Keratinocyte (primary cell): ENCODE measurements around the gene SPRED1. TPM values are rescaled to one million over a fixed set of nuclear protein-coding genes. Genes with fewer than 3 reads are reported as not detected.

Source experiments
- DNase-seq: peaks from one replicate; pipeline ENCODE4 v3.0.0-alpha.2; 2011; ENCODE audit warnings: low read depth, missing footprints, low spot score
- FAIRE-seq: peaks from 2 replicates; lab custom pipeline; 2011; peaks lifted over from hg19 to GRCh38; lab: Jason Lieb, UNC
- H2AFZ ChIP-seq: 2 replicates; pipeline ENCODE4 v1.6.0; 2012; ENCODE audit warnings: low read length, control low read depth, inconsistent platforms; ENCODE audit not compliant: control insufficient read depth
- H3K27ac ChIP-seq: 2 replicates; pipeline ENCODE4 v1.5.1; 2011; ENCODE audit warnings: low read length; ENCODE audit not compliant: control insufficient read depth, insufficient read depth
- H3K27me3 ChIP-seq: 3 replicates; pipeline ENCODE4 v1.6.0; 2011; ENCODE audit warnings: low read length; ENCODE audit not compliant: control insufficient read depth, insufficient read depth; ENCODE audit errors: extremely low read depth
- H3K36me3 ChIP-seq, 2 experiments: 2 replicates in 1 of 2; 3 replicates in 1 of 2; pipeline ENCODE4 v1.5.1; 2011; ENCODE audit warnings: low read length in 2 of 2, mild to moderate bottlenecking in 1 of 2; ENCODE audit not compliant: control insufficient read depth in 2 of 2, insufficient read depth in 2 of 2; ENCODE audit errors: extremely low read depth in 1 of 2
- H3K4me1 ChIP-seq: 3 replicates; pipeline ENCODE4 v1.5.1; 2011; ENCODE audit warnings: low read length; ENCODE audit not compliant: control insufficient read depth, insufficient read depth; ENCODE audit errors: extremely low read depth
- H3K4me2 ChIP-seq: 3 replicates; pipeline ENCODE4 v1.6.0; 2011; ENCODE audit warnings: low read depth, low read length; ENCODE audit not compliant: control insufficient read depth, insufficient read depth; ENCODE audit errors: extremely low read depth
- H3K4me3 ChIP-seq, 3 experiments: fragments of 200-600 bp in 1 of 3; sonication (generic) in 1 of 3; 2 replicates in 2 of 3; 3 replicates in 1 of 3; pipeline ENCODE4 v1.5.1; 2011 to 2016; ENCODE audit warnings: low read length in 3 of 3, mild to moderate bottlenecking in 3 of 3, control low read depth in 2 of 3, inconsistent platforms in 1 of 3, low read depth in 1 of 3, mixed read lengths in 1 of 3, mixed run types in 1 of 3, moderate library complexity in 1 of 3; ENCODE audit not compliant: control insufficient read depth in 2 of 3, insufficient read depth in 2 of 3; ENCODE audit errors: extremely low read depth in 1 of 3
- H3K79me2 ChIP-seq: 2 replicates; pipeline ENCODE4 v1.6.0; 2012; ENCODE audit warnings: low read length; ENCODE audit not compliant: control insufficient read depth, insufficient read depth
- H3K9ac ChIP-seq: 3 replicates; pipeline ENCODE4 v1.6.0; 2011; ENCODE audit warnings: low read length; ENCODE audit not compliant: control insufficient read depth, insufficient read depth; ENCODE audit errors: extremely low read depth
- H3K9me1 ChIP-seq: 3 replicates; pipeline ENCODE4 v1.6.0; 2011; ENCODE audit warnings: low read length; ENCODE audit not compliant: control insufficient read depth, insufficient read depth; ENCODE audit errors: extremely low read depth
- H3K9me3 ChIP-seq: 2 replicates; pipeline ENCODE4 v1.5.1; 2012; ENCODE audit warnings: low read depth, low read length; ENCODE audit not compliant: control insufficient read depth
- H4K20me1 ChIP-seq: 3 replicates; pipeline ENCODE4 v1.6.0; 2011; ENCODE audit warnings: low read length; ENCODE audit not compliant: control insufficient read depth, insufficient read depth; ENCODE audit errors: extremely low read depth
- CTCF ChIP-seq, 3 experiments: IDR thresholded peaks in 1 of 3; conservative IDR thresholded peaks in 1 of 3; optimal IDR thresholded peaks in 1 of 3; 2 replicates in 2 of 3; 3 replicates in 1 of 3; pipeline versions ENCODE3 to v1.5.1; 2011; ENCODE audit warnings: low read length in 3 of 3, mild to moderate bottlenecking in 3 of 3, moderate library complexity in 2 of 3, control low read depth in 1 of 3, inconsistent platforms in 1 of 3; ENCODE audit not compliant: insufficient read depth in 2 of 3; ENCODE audit errors: extremely low read depth in 1 of 3
- EZH2 ChIP-seq: IDR thresholded peaks from one replicate; pipeline ENCODE4 v1.6.1; 2012; ENCODE audit warnings: inconsistent platforms, mild to moderate bottlenecking, low read length, moderate library complexity
- dilution Hi-C: fragments of 300-500 bp; cut with MboI; formaldehyde crosslinking; loops from one replicate; pipeline ENCODE4 v1.7.0; 2020; ENCODE audit warnings: low sequenced_read_pairs; ENCODE audit not compliant: extremely low pct_ligation_motif_present
- polyA plus RNA-seq, 5 experiments: library from polyadenylated mRNA; depleted of rRNA in 3 of 5; stranded (reverse) in 3 of 5; stranded (forward) in 1 of 5; unstranded in 1 of 5; fragments of >200 nt; gene quantifications; 1 replicate in 1 of 5; 2 replicates in 3 of 5; 3 replicates in 1 of 5; pipeline versions ENCODE4 v1.2.1 to v1.2.3, GENCODE V29; 2011 to 2012; ENCODE audit warnings: missing spikeins in 2 of 5, low read depth in 1 of 5, low replicate concordance in 1 of 5

Gene SPRED1
- polyA plus RNA-seq, 1 donor (not counting 4 experiments of a cell fraction or from before 2014, with no cell fraction given): 11.5 TPM

GRCh38 chr15:38266247-38266986, 13.8 kb downstream of the SPRED1 start:
- FAIRE-seq (no peak), DNase-seq (no peak)
- Histone ChIP-seq H3K9me3 (no peaks in the 10 kb centered on the region), H2AFZ (no peak overlapping the region), H3K27ac (peak overlapping the region; percentile 27), H4K20me1 (peaks cover 3% of the 10 kb centered on the region), H3K4me2 (peak overlapping the region; percentile 89), H3K9ac (peak overlapping the region; percentile 47), H3K27me3 (no peaks in the 10 kb centered on the region), H3K79me2 (peaks cover 87% of the 10 kb centered on the region), H3K36me3 (peaks cover 0 to 3% of the 10 kb centered on the region in 2 experiments), H3K4me1 (peaks cover 21% of the 10 kb centered on the region), H3K4me3 (peak overlapping the region in 2 of 3 experiments; percentile 24 to 53), H3K9me1 (peaks cover 3% of the 10 kb centered on the region)
- dilution Hi-C loops: no loop called here
- TF ChIP-seq CTCF (optimal IDR thresholded peaks at IDR 0.05 in 1 of 3, IDR thresholded peaks at IDR 0.05 in 1 of 3, conservative IDR thresholded peaks at IDR 0.05 in 1 of 3; ENCODE audit: extremely low read depth in 1 of 3, insufficient read depth in 2 of 3, low read length in 3 of 3) (no peak), EZH2 (no peak)

GRCh38 chr15:38267421-38268022, 14.9 kb downstream of the SPRED1 start:
- FAIRE-seq: no peak
- H2AFZ ChIP-seq: no peak overlapping the region
- H3K4me1 ChIP-seq: peaks cover 21% of the 10 kb centered on the region
- H3K4me2 ChIP-seq: peak overlapping the region; percentile 89
- no peaks in the 10 kb centered on the region for H3K27me3 ChIP-seq
- H3K79me2 ChIP-seq: peaks cover 87% of the 10 kb centered on the region
- no peaks in the 10 kb centered on the region for H3K9me3 ChIP-seq
- no peak overlapping the region for H3K4me3 ChIP-seq
- H3K9ac ChIP-seq: no peak overlapping the region
- no peak for TF ChIP-seq EZH2
- no peak for TF ChIP-seq CTCF (optimal IDR thresholded peaks at IDR 0.05 in 1 of 3, IDR thresholded peaks at IDR 0.05 in 1 of 3, conservative IDR thresholded peaks at IDR 0.05 in 1 of 3; ENCODE audit: extremely low read depth in 1 of 3, insufficient read depth in 2 of 3, low read length in 3 of 3)
- no peak overlapping the region for H3K27ac ChIP-seq
- H3K9me1 ChIP-seq: peaks cover 3% of the 10 kb centered on the region
- DNase-seq: no peak
- H4K20me1 ChIP-seq: no peaks in the 10 kb centered on the region
- H3K36me3 ChIP-seq: peaks cover 0 to 3% of the 10 kb centered on the region in 2 experiments
- dilution Hi-C loops: no loop called here
